Naive thymus-derived CD8-positive, alpha-beta T cell (primary cell): Measurements from ENCODE around the gene POLR3K. TPM values are rescaled to one million over a fixed set of nuclear protein-coding genes. Genes with fewer than 3 reads are reported as not detected.

Experiments
- ATAC-seq, 2 donors: fragments of 150-1000 bp; cut with Tn5 transposase in 1 of 2; sonication (Bioruptor Pico), chemical (Tn5 transposase) in 1 of 2; 1 replicate in 1 of 2; 2 replicates in 1 of 2; pipeline ENCODE4 v1.10.0; 2021; ENCODE audit warnings: mild to moderate bottlenecking in 2 of 2, moderate library complexity in 2 of 2
- POLR2A ChIA-PET: fragments of 350-600 bp; sonication (Branson Sonifier 250); formaldehyde crosslinking; loops from one replicate; lab custom pipeline; 2021; ENCODE audit warnings: antibody characterized with exemption; lab: Charles Lee
- DNase-seq, 10 donors: peaks; one replicate each; pipeline versions ENCODE4 v3.0.0 to v3.0.0-alpha.2; 2020 to 2022
- H3K27ac Mint-ChIP-seq, 10 donors: one replicate each; pipeline ENCODE4 v1.8.0; 2020 to 2022; ENCODE audit warnings: mild to moderate bottlenecking in 10 of 10, mixed read lengths in 10 of 10, moderate library complexity in 4 of 10, inconsistent platforms in 1 of 10
- H3K27me3 Mint-ChIP-seq, 5 donors: one replicate each; pipeline ENCODE4 v1.8.0; 2021 to 2022; ENCODE audit warnings: mixed read lengths in 5 of 5
- H3K36me3 Mint-ChIP-seq, 3 donors: one replicate each; pipeline ENCODE4 v1.8.0; 2020 to 2022; ENCODE audit warnings: mixed read lengths in 3 of 3, mild to moderate bottlenecking in 2 of 3, inconsistent platforms in 1 of 3
- H3K4me1 Mint-ChIP-seq, 4 donors: one replicate each; pipeline ENCODE4 v1.8.0; 2021 to 2022; ENCODE audit warnings: mixed read lengths in 4 of 4
- H3K4me3 Mint-ChIP-seq, 10 donors: one replicate each; pipeline ENCODE4 v1.8.0; 2020 to 2022; ENCODE audit warnings: mild to moderate bottlenecking in 10 of 10, mixed read lengths in 10 of 10, moderate library complexity in 6 of 10, inconsistent platforms in 1 of 10
- H3K9me3 Mint-ChIP-seq, 9 donors: one replicate each; pipeline ENCODE4 v1.8.0; 2020 to 2022; ENCODE audit warnings: mixed read lengths in 9 of 9, mild to moderate bottlenecking in 3 of 9, inconsistent platforms in 1 of 9, moderate library complexity in 1 of 9
- polyA plus RNA-seq, 3 donors: library from polyadenylated mRNA; unstranded; fragments of 300-500 nt; fragmentation: Illumina TruSeq; gene quantifications; one replicate each; pipeline ENCODE4 v1.2.3, GENCODE V29; 2021
- total RNA-seq, 8 experiments: library from RNA in 2 of 8; stranded (reverse) in 2 of 8; gene quantifications; one replicate each; pipeline ENCODE4 v1.2.3 and lab custom pipeline; 2021 to 2026

POLR3K gene
- total and polyA plus RNA-seq, 5 experiments from 2014 or later, result 16.2 to 29.5 (median 20.9) TPM

DNA sequence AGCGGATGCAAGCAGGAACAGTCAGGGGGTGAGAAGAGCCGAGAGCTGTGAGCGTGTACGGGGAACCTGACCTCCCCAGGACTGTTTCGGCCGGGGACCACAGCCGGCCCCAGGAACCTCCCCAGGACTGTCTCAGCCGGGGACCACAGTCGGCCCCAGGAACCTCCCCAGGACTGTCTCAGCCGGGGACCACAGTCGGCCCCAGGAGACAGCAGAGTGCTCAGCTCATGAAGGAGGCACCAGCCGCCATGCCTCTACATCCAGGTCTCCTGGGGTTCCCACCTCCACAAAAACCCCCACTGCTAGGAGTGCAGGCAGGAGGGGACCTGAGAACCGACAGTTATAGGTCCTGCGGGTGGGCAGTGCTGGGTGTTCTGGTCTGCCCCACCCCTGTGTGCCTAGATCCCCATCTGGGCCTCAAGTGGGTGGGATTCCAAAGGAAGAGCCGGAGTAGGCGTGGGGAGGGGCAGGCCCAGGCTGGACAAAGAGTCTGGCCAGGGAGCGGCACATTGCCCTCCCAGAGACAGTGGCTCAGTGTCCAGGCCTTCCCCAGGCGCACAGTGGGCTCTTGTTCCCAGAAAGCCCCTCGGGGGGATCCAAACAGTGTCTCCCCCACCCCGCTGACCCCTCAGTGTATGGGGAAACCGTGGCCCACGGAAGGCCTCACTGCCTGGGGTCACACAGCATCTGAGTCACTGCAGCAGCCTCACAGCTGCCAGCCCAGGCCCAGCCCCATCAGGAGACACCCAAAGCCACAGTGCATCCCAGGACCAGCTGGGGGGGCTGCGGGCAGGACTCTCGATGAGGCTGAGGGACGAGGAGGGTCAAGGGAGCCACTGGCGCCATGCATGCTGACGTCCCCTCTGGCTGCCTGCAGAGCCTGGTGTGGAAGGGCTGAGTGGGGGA lies 14.7 kb upstream of the POLR3K start:
- DNase-seq (no peak), ATAC-seq (no peak)
- H3K27me3 Mint-ChIP-seq, result peaks cover 11 to 34% (median 15%) of the 10 kb centered on the region in 5 donors
- POLR2A ChIA-PET, result no interaction called here
- H3K4me3 Mint-ChIP-seq, result no peak overlapping the region
- H3K27ac Mint-ChIP-seq, result no peak overlapping the region
- peaks cover 6 to 10% (median 7%) of the 10 kb centered on the region in 4 donors for H3K4me1 Mint-ChIP-seq
- H3K9me3 Mint-ChIP-seq, result no peaks in the 10 kb centered on the region
- H3K36me3 Mint-ChIP-seq, result peaks cover 0 to 3% (median 0%) of the 10 kb centered on the region in 3 donors

DNA sequence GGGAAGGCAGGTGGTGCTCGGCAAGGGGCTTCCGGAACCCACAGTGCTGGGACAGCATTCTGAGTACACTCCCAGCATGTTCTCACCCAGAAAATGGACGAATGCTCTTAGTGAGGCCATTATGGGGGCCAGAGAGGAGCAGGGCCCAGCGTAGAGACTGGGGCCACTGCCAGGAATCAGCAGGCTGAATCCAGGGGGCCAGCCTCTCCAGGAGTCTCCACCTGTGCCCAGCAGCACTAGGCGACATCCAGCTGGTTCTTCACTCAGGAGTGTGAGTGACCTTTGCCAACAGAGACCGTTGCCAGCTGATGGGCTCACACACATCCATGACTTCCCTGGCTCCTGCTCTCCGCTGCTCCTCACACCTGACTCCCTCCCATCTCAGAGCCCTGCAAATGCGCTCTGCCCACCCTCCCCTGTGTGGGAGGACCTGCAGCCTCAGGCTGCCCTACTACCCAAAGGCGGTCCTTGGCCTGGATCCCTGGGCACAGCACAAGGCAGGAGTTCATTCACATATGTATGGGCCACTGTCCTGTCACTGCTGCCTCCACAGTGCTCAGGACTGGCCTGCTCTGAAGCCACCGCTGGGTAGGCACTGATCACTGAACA lies 13.9 kb upstream of the POLR3K start:
- Mint-ChIP-seq H3K4me3 (no peak overlapping the region), H3K4me1 (peaks cover 3 to 5% (median 4%) of the 10 kb centered on the region in 4 donors), H3K36me3 (no peaks in the 10 kb centered on the region), H3K27me3 (peaks cover 8 to 29% (median 11%) of the 10 kb centered on the region in 5 donors), H3K27ac (no peak overlapping the region), H3K9me3 (no peaks in the 10 kb centered on the region)
- POLR2A ChIA-PET, result no interaction called here
- ATAC-seq (no peak), DNase-seq (no peak)

DNA sequence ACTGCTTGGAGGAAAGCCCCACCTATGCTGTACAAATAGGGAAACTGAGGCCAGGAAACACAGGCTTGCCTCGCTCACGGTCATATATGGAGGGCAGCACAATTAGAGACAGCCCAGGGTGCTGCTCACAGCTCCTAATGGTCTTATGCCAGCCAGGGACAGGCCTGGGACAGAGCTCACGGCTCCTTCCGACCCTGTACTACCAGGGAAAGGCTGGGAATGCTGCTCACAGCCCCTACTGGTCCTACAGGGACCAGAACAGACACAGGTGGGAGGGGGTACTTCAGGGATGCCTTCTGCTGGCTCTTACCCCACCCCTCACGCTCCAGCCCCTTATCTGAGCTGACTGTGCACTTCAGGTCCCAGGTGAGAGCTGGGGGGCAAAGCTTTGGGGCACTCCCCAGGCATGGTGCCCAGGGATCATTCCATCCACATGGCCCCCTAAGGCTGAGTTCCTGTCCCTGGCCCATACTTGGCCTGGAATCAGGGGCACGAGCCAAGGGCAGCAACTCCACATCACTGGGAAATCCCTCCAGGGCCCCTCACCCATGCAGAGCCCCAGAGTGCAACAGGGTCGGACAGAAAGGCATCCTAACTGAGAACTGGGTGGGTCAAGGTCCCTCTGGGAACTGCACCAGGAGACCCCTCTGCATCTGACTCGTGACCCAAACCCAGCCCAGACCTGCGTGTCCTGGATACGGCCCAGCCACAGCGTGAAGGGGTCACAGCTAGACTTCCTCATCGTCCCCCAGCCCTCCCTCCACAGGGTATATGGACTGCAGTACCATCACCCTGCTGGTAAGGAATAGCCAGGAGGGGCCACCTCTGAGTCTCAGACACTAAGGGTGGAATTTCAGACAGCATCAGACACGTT lies 13.1 kb upstream of the POLR3K start:
- Mint-ChIP-seq H3K36me3 (no peaks in the 10 kb centered on the region), H3K9me3 (no peaks in the 10 kb centered on the region), H3K27ac (no peak overlapping the region), H3K4me3 (no peak overlapping the region), H3K4me1 (peaks cover 2 to 5% (median 3%) of the 10 kb centered on the region in 4 donors), H3K27me3 (peaks cover 8 to 26% (median 11%) of the 10 kb centered on the region in 5 donors)
- no peak for ATAC-seq
- no peak for DNase-seq
- POLR2A ChIA-PET, result interaction anchor here (1.2 to 2.1 kb wide), 3 partner anchors 11 to 31 kb away, joined by 4 to 18 read pairs (median 10); no protein-coding TSS in a partner anchor

DNA sequence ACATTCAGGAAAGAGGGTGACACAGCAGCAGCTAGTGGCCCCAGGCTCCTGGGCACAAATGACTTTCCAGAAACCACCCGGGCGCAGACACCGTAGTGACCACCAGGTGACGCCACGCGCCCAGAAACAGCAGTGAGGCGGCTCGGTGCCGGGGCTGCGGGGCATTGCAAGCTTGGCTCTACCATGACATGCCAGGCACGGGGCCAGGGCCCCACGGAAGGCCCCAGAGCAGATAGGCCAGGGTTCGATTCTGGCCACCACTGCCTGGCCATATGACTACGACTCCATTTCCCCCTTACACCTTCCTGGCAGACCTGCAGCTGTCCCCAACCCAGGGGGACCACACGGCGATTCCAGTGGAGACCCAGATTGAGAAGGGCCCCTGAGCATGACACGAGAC lies 12.3 kb upstream of the POLR3K start:
- POLR2A ChIA-PET, result interaction anchor here (1.2 to 2.1 kb wide), 3 partner anchors 11 to 32 kb away, joined by 4 to 18 read pairs (median 10); no protein-coding TSS in a partner anchor
- ATAC-seq, result peak; percentile 97 to 98

GRCh38 chr16:64914-65255 lies 11.5 kb upstream of the POLR3K start:
- no peak overlapping the region for H3K27ac Mint-ChIP-seq
- peaks cover 3 to 15% (median 6%) of the 10 kb centered on the region in 5 donors for H3K27me3 Mint-ChIP-seq
- H3K4me1 Mint-ChIP-seq, result peaks cover 0 to 5% (median 3%) of the 10 kb centered on the region in 4 donors
- POLR2A ChIA-PET, result interaction anchor here (2.0 to 2.1 kb wide), 2 partner anchors 30 to 33 kb away, joined by 10 to 18 read pairs; no protein-coding TSS in a partner anchor
- no peaks in the 10 kb centered on the region for H3K9me3 Mint-ChIP-seq
- no peak overlapping the region for H3K4me3 Mint-ChIP-seq
- no peak for ATAC-seq
- no peak for DNase-seq
- no peaks in the 10 kb centered on the region for H3K36me3 Mint-ChIP-seq

More for the DNA sequence above, 12.3 kb upstream of the POLR3K start:
- Mint-ChIP-seq H3K4me1 (peaks cover 0 to 5% (median 3%) of the 10 kb centered on the region in 4 donors), H3K27me3 (peaks cover 5 to 21% (median 10%) of the 10 kb centered on the region in 5 donors), H3K27ac (peak overlapping the region in 1 of 10 donors; percentile 11), H3K9me3 (no peaks in the 10 kb centered on the region), H3K36me3 (no peaks in the 10 kb centered on the region), H3K4me3 (no peak overlapping the region)
- DNase-seq, result peak; percentile 64 to 88 (median 80)

- no peak for ATAC-seq
- H3K4me3 Mint-ChIP-seq, result no peak overlapping the region
Observed at GRCh38 chr16:63998-64913, 10.8 kb upstream of the POLR3K start.

DNA sequence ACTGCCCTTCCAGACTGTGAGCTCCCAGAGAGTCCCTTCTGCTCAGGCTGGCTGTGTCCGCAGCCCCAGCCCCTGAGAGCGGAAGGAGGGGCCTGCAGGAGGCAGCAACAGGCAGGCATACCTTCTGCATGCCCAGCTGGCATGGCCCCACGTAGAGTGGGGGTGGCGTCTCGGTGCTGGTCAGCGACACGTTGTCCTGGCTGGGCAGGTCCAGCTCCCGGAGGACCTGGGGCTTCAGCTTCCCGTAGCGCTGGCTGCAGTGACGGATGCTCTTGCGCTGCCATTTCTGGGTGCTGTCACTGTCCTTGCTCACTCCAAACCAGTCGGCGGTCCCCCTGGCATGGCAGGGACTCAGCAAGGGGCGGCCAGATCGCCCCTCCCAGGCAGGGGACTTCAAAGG lies 10.1 kb upstream of the POLR3K start:
- no peak overlapping the region for H3K27ac Mint-ChIP-seq
- DNase-seq (no peak), ATAC-seq (no peak)
- no peaks in the 10 kb centered on the region for H3K9me3 Mint-ChIP-seq
- H3K27me3 Mint-ChIP-seq, result peaks cover 0 to 10% (median 3%) of the 10 kb centered on the region in 5 donors
- H3K4me1 Mint-ChIP-seq, result peaks cover 0 to 5% (median 3%) of the 10 kb centered on the region in 4 donors
- H3K36me3 Mint-ChIP-seq, result no peaks in the 10 kb centered on the region
- POLR2A ChIA-PET, result no interaction called here
- H3K4me3 Mint-ChIP-seq, result no peak overlapping the region

More at GRCh38 chr16:63998-64913, 10.8 kb upstream of the POLR3K start:
- peaks cover 0 to 5% (median 3%) of the 10 kb centered on the region in 4 donors for H3K4me1 Mint-ChIP-seq
- peak overlapping the region in 1 of 10 donors; percentile 61 for H3K27ac Mint-ChIP-seq
- DNase-seq, result no peak
- no peaks in the 10 kb centered on the region for H3K9me3 Mint-ChIP-seq
- H3K27me3 Mint-ChIP-seq, result peaks cover 0 to 10% (median 3%) of the 10 kb centered on the region in 5 donors
- POLR2A ChIA-PET, result interaction anchor here (2.0 kb wide), 1 partner anchor 31 kb away, joined by 10 read pairs; no protein-coding TSS in a partner anchor
- no peaks in the 10 kb centered on the region for H3K36me3 Mint-ChIP-seq

DNA sequence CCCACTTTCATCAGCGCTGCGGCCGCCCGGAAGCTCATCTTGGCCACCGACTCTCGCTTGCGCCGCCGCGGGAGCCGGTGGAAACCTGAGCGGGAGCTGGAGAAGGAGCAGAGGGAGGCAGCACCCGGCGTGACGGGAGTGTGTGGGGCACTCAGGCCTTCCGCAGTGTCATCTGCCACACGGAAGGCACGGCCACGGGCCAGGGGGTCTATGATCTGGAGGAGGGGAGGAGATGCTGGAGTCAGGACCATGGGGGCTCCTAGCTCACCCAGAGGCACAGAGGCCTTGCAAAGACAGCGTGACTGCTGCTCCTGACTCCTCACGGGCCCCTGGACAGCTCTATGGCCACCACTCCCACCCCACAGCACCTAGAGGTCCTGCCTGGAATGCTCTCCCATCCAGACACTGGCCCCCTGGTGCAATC lies 9.6 kb upstream of the POLR3K start:
- Mint-ChIP-seq H3K4me1 (peaks cover 0 to 5% (median 4%) of the 10 kb centered on the region in 4 donors), H3K36me3 (no peaks in the 10 kb centered on the region), H3K27me3 (peaks cover 0 to 10% (median 3%) of the 10 kb centered on the region in 5 donors), H3K9me3 (no peaks in the 10 kb centered on the region), H3K4me3 (no peak overlapping the region), H3K27ac (no peak overlapping the region)
- DNase-seq (no peak), ATAC-seq (no peak)
- POLR2A ChIA-PET, result no interaction called here

DNA sequence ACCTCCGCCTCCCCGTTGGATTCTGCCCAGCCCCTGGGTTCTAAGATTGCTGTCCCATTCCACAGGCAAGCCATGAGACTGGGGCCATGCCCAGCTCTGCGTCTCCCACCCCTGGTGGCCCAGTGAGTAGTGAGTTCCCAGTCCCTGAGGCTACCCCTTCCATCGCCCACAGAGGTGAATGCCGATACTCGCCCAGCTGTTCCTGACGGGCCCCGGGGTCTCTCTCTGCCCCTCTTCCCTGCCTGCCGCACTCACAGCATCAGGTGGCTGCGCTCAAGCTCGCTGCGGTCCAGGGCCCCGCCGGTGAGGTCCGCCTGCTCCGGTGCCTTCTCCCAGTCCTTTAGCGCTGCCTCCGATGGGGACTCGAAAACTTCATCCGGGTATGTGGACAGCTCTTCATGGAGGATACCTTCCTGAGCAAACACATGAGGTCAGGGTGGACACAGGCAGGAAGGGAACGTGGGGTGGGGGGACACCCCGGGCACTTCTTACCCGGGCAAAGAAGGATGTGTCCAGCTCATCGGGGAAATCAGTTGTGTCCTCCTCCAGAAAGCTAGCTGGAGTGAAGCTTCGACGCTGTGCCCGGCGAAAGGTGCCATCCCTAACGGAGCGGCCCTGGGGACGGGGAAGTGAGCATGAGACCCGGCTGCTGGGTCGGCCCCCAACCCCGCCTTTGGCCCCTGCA lies 9.0 kb upstream of the POLR3K start:
- POLR2A ChIA-PET, result interaction anchor here (0.6 kb wide), 1 partner anchor 277 kb away, joined by 6 read pairs; no protein-coding TSS in a partner anchor
- Mint-ChIP-seq H3K36me3 (no peaks in the 10 kb centered on the region), H3K4me3 (no peak overlapping the region), H3K27ac (no peak overlapping the region), H3K27me3 (peaks cover 0 to 8% (median 3%) of the 10 kb centered on the region in 5 donors), H3K9me3 (no peaks in the 10 kb centered on the region), H3K4me1 (peaks cover 0 to 5% (median 4%) of the 10 kb centered on the region in 4 donors)
- ATAC-seq (no peak), DNase-seq (no peak)

GRCh38 chr16:61879-62281 lies 8.5 kb upstream of the POLR3K start:
- Mint-ChIP-seq H3K9me3 (no peaks in the 10 kb centered on the region), H3K4me3 (no peak overlapping the region), H3K27ac (no peak overlapping the region), H3K36me3 (no peaks in the 10 kb centered on the region), H3K27me3 (peaks cover 0 to 7% (median 3%) of the 10 kb centered on the region in 5 donors), H3K4me1 (peaks cover 0 to 5% (median 4%) of the 10 kb centered on the region in 4 donors)
- POLR2A ChIA-PET, result interaction anchor here (0.6 kb wide), 1 partner anchor 277 kb away, joined by 6 read pairs; no protein-coding TSS in a partner anchor
- ATAC-seq (no peak), DNase-seq (no peak)
